BLaER1 (cell line): Measurements from ENCODE around the gene GJA3.

Experiments used
- H3K27ac ChIP-seq: shearing (Covaris generic); formaldehyde crosslinking; 2 replicates; pipeline ENCODE4 v1.8.1; 2022
- H3K27me3 ChIP-seq: shearing (Covaris generic); formaldehyde crosslinking; 2 replicates; pipeline ENCODE4 v1.8.1; 2022
- H3K36me3 ChIP-seq: shearing (Covaris generic); formaldehyde crosslinking; 2 replicates; pipeline ENCODE4 v1.8.1; 2022
- H3K4me1 ChIP-seq: shearing (Covaris generic); formaldehyde crosslinking; 2 replicates; pipeline ENCODE4 v1.8.1; 2022
- H3K4me2 ChIP-seq: shearing (Covaris generic); formaldehyde crosslinking; 2 replicates; pipeline ENCODE4 v1.8.1; 2022
- H3K4me3 ChIP-seq: shearing (Covaris generic); formaldehyde crosslinking; 2 replicates; pipeline ENCODE4 v1.8.1; 2022
- H3K9ac ChIP-seq: shearing (Covaris generic); formaldehyde crosslinking; 2 replicates; pipeline ENCODE4 v1.8.1; 2022
- H3K9me3 ChIP-seq: shearing (Covaris generic); formaldehyde crosslinking; 2 replicates; pipeline ENCODE4 v1.8.1; 2022
- H4K20me1 ChIP-seq: shearing (Covaris generic); formaldehyde crosslinking; 2 replicates; pipeline ENCODE4 v1.8.1; 2022
- Cebpa-rat ChIP-seq: shearing (Covaris generic); IDR thresholded peaks from 2 replicates; pipeline ENCODE4 v1.8.1; 2022

The GJA3 gene

GRCh38 chr13:20101467-20102316 lies 59.2 kb downstream of the GJA3 start:
- Histone ChIP-seq H4K20me1 (no peaks in the 10 kb centered on the region), H3K36me3 (no peaks in the 10 kb centered on the region), H3K4me3 (no peak overlapping the region), H3K27ac (no peak overlapping the region), H3K9ac (no peak overlapping the region), H3K4me1 (no peaks in the 10 kb centered on the region), H3K9me3 (no peaks in the 10 kb centered on the region), H3K27me3 (no peaks in the 10 kb centered on the region), H3K4me2 (no peak overlapping the region)
- TF ChIP-seq Cebpa-rat = no peak

- H3K4me3 ChIP-seq = no peak overlapping the region
Measured at GRCh38 chr13:20099319-20099718, 61.5 kb downstream of the GJA3 start.

GRCh38 chr13:20093951-20094350 lies 66.9 kb downstream of the GJA3 start:
- H3K4me3 ChIP-seq = no peak overlapping the region
- H3K27ac ChIP-seq = no peak overlapping the region
- no peaks in the 10 kb centered on the region for H3K27me3 ChIP-seq
- peaks cover 5% of the 10 kb centered on the region; the same call in 1 of the 2 replicates for H3K36me3 ChIP-seq
- no peak overlapping the region for H3K9ac ChIP-seq
- no peaks in the 10 kb centered on the region for H3K9me3 ChIP-seq
- no peak for TF ChIP-seq Cebpa-rat
- H3K4me1 ChIP-seq = no peaks in the 10 kb centered on the region
- no peaks in the 10 kb centered on the region for H4K20me1 ChIP-seq
- H3K4me2 ChIP-seq = no peak overlapping the region

More at GRCh38 chr13:20099319-20099718, 61.5 kb downstream of the GJA3 start:
- H4K20me1 ChIP-seq = no peaks in the 10 kb centered on the region
- H3K9me3 ChIP-seq = no peaks in the 10 kb centered on the region
- no peak overlapping the region for H3K9ac ChIP-seq
- H3K4me2 ChIP-seq = no peak overlapping the region
- no peaks in the 10 kb centered on the region for H3K4me1 ChIP-seq
- H3K27me3 ChIP-seq = no peaks in the 10 kb centered on the region
- H3K36me3 ChIP-seq = no peaks in the 10 kb centered on the region
- H3K27ac ChIP-seq = no peak overlapping the region
- no peak for TF ChIP-seq Cebpa-rat

- H4K20me1 ChIP-seq = no peaks in the 10 kb centered on the region
Measured at GRCh38 chr13:20090349-20090748, 70.5 kb downstream of the GJA3 start.

More at GRCh38 chr13:20090349-20090748, 70.5 kb downstream of the GJA3 start:
- H3K27me3 ChIP-seq = no peaks in the 10 kb centered on the region
- H3K4me1 ChIP-seq = no peaks in the 10 kb centered on the region
- no peak overlapping the region for H3K4me3 ChIP-seq
- no peak for TF ChIP-seq Cebpa-rat
- H3K36me3 ChIP-seq = peaks cover 16% of the 10 kb centered on the region
- H3K27ac ChIP-seq = no peak overlapping the region
- H3K4me2 ChIP-seq = no peak overlapping the region
- no peak overlapping the region for H3K9ac ChIP-seq
- H3K9me3 ChIP-seq = no peaks in the 10 kb centered on the region
